GM23338 (cell line): Measurements from ENCODE around the gene TREML2. TPM values are rescaled to one million over a fixed set of nuclear protein-coding genes. Genes with fewer than 3 reads are reported as not detected.

ENCODE experiments used
- ATAC-seq: fragments of 200-7000 bp; cut with Tn5 transposase; 3 replicates; pipeline ENCODE4 v1.9.1; 2020
- DNase-seq: peaks from one replicate; pipeline ENCODE4 v3.0.0-alpha.2; 2015; ENCODE audit warnings: low spot score
- H2AFZ ChIP-seq: fragments of 200-600 bp; sonication (generic); 2 replicates; pipeline ENCODE4 v1.8.0; 2016; ENCODE audit warnings: antibody characterized with exemption, mild to moderate bottlenecking, moderate library complexity
- H3F3A ChIP-seq: fragments of 200-600 bp; sonication (generic); replicated peaks from 2 replicates; pipeline ENCODE4 v1.8.0; 2017; ENCODE audit warnings: antibody characterized with exemption, mixed run types, low read depth
- H3K27ac ChIP-seq: fragments of 200-600 bp; sonication (generic); 2 replicates; pipeline ENCODE4 v1.6.1; 2016; ENCODE audit warnings: low read depth
- H3K27me3 ChIP-seq: fragments of 200-600 bp; sonication (generic); 2 replicates; pipeline ENCODE4 v1.8.0; 2016; ENCODE audit warnings: mild to moderate bottlenecking, mixed run types, moderate library complexity; ENCODE audit not compliant: insufficient read depth
- H3K36me3 ChIP-seq: fragments of 200-600 bp; sonication (generic); 2 replicates; pipeline ENCODE4 v1.8.0; 2016; ENCODE audit warnings: mild to moderate bottlenecking; ENCODE audit not compliant: insufficient read depth
- H3K4me1 ChIP-seq: fragments of 200-600 bp; sonication (generic); 2 replicates; pipeline ENCODE4 v1.8.0; 2016; ENCODE audit warnings: mild to moderate bottlenecking, moderate library complexity; ENCODE audit not compliant: insufficient read depth
- H3K4me2 ChIP-seq: fragments of 200-600 bp; sonication (generic); 2 replicates; pipeline ENCODE4 v1.7.1; 2017; ENCODE audit warnings: mixed run types
- H3K4me3 ChIP-seq: fragments of 200-600 bp; sonication (generic); 2 replicates; pipeline ENCODE4 v1.6.1; 2016; ENCODE audit warnings: mixed run types
- H3K79me2 ChIP-seq: fragments of 200-600 bp; sonication (generic); replicated peaks from 2 replicates; pipeline ENCODE4 v1.8.0; 2017; ENCODE audit warnings: mild to moderate bottlenecking; ENCODE audit not compliant: insufficient read depth
- H3K9me2 ChIP-seq: fragments of 200-600 bp; sonication (generic); 2 replicates; pipeline ENCODE4 v1.8.0; 2017; ENCODE audit not compliant: insufficient read depth
- H4K20me1 ChIP-seq: fragments of 200-600 bp; sonication (generic); replicated peaks from 2 replicates; pipeline ENCODE4 v1.8.0; 2017; ENCODE audit warnings: mild to moderate bottlenecking; ENCODE audit not compliant: insufficient read depth
- H3K27ac Mint-ChIP-seq: 2 replicates; pipeline ENCODE4 v1.8.0; 2020; ENCODE audit warnings: inconsistent platforms, mild to moderate bottlenecking, moderate library complexity, mixed read lengths
- H3K27me3 Mint-ChIP-seq: 3 replicates; pipeline ENCODE4 v1.8.0; 2022; ENCODE audit warnings: low read depth, mild to moderate bottlenecking, moderate library complexity, mixed read lengths, inconsistent platforms; ENCODE audit not compliant: insufficient read depth, poor library complexity
- H3K36me3 Mint-ChIP-seq: 3 replicates; pipeline ENCODE4 v1.8.0; 2021; ENCODE audit warnings: low read depth, mild to moderate bottlenecking, inconsistent platforms, moderate library complexity, mixed read lengths
- H3K4me1 Mint-ChIP-seq: 3 replicates; pipeline ENCODE4 v1.8.0; 2020; ENCODE audit warnings: mild to moderate bottlenecking, inconsistent platforms, mixed read lengths
- H3K4me3 Mint-ChIP-seq: 3 replicates; pipeline ENCODE4 v1.8.0; 2021; ENCODE audit warnings: moderate library complexity, mild to moderate bottlenecking, inconsistent platforms, mixed read lengths
- H3K9me3 Mint-ChIP-seq: 3 replicates; pipeline ENCODE4 v1.8.0; 2020; ENCODE audit warnings: moderate library complexity, mild to moderate bottlenecking, inconsistent platforms, mixed read lengths
- CREB1 ChIP-seq: fragments of 250-450 bp; sonication (Bioruptor Pico); IDR thresholded peaks from 2 replicates; pipeline ENCODE4 v1.5.0; 2020; ENCODE audit warnings: low read depth, mild to moderate bottlenecking, moderate library complexity
- ETS1 ChIP-seq: IDR thresholded peaks from 2 replicates; pipeline ENCODE4 v1.6.1; 2016; ENCODE audit warnings: antibody characterized with exemption
- EZH2 ChIP-seq: fragments of 200-600 bp; sonication (generic); IDR thresholded peaks from one replicate; pipeline ENCODE4 v1.8.0; 2017; ENCODE audit warnings: antibody characterized with exemption, mild to moderate bottlenecking, low read depth; ENCODE audit not compliant: unreplicated experiment
- EZH2phosphoT487 ChIP-seq: fragments of 200-600 bp; sonication (generic); IDR thresholded peaks from one replicate; pipeline ENCODE4 v1.8.1; 2018; ENCODE audit warnings: antibody characterized with exemption; ENCODE audit not compliant: unreplicated experiment
- JUNB ChIP-seq: IDR thresholded peaks from one replicate; pipeline ENCODE4 v1.6.1; 2016; ENCODE audit warnings: antibody characterized with exemption; ENCODE audit not compliant: unreplicated experiment
- POLR2AphosphoS5 ChIP-seq: IDR thresholded peaks from 2 replicates; pipeline ENCODE4 v1.6.1; 2016; ENCODE audit warnings: antibody characterized with exemption, low read depth
- REST ChIP-seq: IDR thresholded peaks from one replicate; pipeline ENCODE4 v1.6.1; 2018; ENCODE audit warnings: antibody characterized with exemption; ENCODE audit not compliant: unreplicated experiment
- STAT1 ChIP-seq: IDR thresholded peaks from one replicate; pipeline ENCODE4 v1.6.1; 2016; ENCODE audit warnings: antibody characterized with exemption; ENCODE audit not compliant: unreplicated experiment
- polyA plus RNA-seq: library from polyadenylated mRNA; unstranded; fragments of >200 nt; fragmentation: Nextera tagmentation; extraction: Ambion mirVana; gene quantifications from 2 replicates; pipeline ENCODE4 v1.2.1, GENCODE V29; 2016
- total RNA-seq: library from RNA; depleted of rRNA; stranded (reverse); fragments of >200 nt; shearing (Covaris generic); gene quantifications from 2 replicates; pipeline ENCODE4 v1.2.3, GENCODE V29; 2014
- TF ChIP-seq, protein P1 (sequence below), 2 experiments: fragments of 200-600 bp in 1 of 2; sonication (generic) in 1 of 2; conservative IDR thresholded peaks; 2 replicates each; pipeline versions ENCODE4 v1.5.1 to v1.6.1; 2016 to 2017; ENCODE audit warnings: antibody characterized with exemption in 2 of 2, low read depth in 2 of 2, mild to moderate bottlenecking in 2 of 2, moderate library complexity in 1 of 2

Gene TREML2
- total and polyA plus RNA-seq, 2 experiments from 2014 or later = 0.07 TPM; not detected in 1

DNA sequence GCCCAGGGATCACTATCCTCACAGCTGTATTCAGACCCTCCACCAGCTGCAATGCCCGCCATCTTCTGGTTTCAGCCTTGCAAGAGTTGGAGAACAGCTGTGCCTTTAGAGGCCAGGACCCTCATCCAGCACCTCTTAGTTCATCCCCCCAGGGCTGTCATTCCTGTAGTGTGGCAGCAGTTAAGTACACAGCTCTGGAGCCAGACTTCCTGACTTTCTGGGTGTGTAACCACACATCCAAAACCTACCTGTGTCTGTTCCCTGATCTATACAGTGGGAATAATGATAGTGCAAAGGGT is 37.6 kb downstream of the TREML2 start:
- Histone ChIP-seq H4K20me1 (no peaks in the 10 kb centered on the region), H3K4me3 (no peak overlapping the region), H3F3A (no peaks in the 10 kb centered on the region), H3K36me3 (no peaks in the 10 kb centered on the region), H3K4me1 (no peaks in the 10 kb centered on the region), H3K9me2 (peaks cover 8% of the 10 kb centered on the region; the same call in 1 of the 2 replicates), H3K27me3 (no peaks in the 10 kb centered on the region), H3K79me2 (no peaks in the 10 kb centered on the region), H3K27ac (no peak overlapping the region), H2AFZ (no peak overlapping the region), H3K4me2 (no peak overlapping the region)
- no peak overlapping the region for H3K4me3 Mint-ChIP-seq
- DNase-seq (no peak), ATAC-seq (no peak)
- H3K27ac Mint-ChIP-seq = no peak overlapping the region
- peaks cover 11% of the 10 kb centered on the region for H3K27me3 Mint-ChIP-seq
- H3K36me3 Mint-ChIP-seq = no peaks in the 10 kb centered on the region
- no peaks in the 10 kb centered on the region; the same call in 2 of the 3 replicates for H3K4me1 Mint-ChIP-seq
- TF ChIP-seq STAT1 = no peak
- no peak for TF ChIP-seq CREB1 (CRISPR knock-in tag)
- no peak for TF ChIP-seq REST
- no peak for TF ChIP-seq EZH2
- TF ChIP-seq, protein P1, sequence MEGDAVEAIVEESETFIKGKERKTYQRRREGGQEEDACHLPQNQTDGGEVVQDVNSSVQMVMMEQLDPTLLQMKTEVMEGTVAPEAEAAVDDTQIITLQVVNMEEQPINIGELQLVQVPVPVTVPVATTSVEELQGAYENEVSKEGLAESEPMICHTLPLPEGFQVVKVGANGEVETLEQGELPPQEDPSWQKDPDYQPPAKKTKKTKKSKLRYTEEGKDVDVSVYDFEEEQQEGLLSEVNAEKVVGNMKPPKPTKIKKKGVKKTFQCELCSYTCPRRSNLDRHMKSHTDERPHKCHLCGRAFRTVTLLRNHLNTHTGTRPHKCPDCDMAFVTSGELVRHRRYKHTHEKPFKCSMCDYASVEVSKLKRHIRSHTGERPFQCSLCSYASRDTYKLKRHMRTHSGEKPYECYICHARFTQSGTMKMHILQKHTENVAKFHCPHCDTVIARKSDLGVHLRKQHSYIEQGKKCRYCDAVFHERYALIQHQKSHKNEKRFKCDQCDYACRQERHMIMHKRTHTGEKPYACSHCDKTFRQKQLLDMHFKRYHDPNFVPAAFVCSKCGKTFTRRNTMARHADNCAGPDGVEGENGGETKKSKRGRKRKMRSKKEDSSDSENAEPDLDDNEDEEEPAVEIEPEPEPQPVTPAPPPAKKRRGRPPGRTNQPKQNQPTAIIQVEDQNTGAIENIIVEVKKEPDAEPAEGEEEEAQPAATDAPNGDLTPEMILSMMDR (conservative IDR thresholded peaks at IDR 0.05; ENCODE audit: low read depth in 2 of 2) = no peak
- no peak for TF ChIP-seq JUNB
- no peak for TF ChIP-seq POLR2AphosphoS5
- TF ChIP-seq EZH2phosphoT487 = no peak
- no peak for TF ChIP-seq ETS1
- no peaks in the 10 kb centered on the region for H3K9me3 Mint-ChIP-seq
